T-helper 1 cell treated with Interleukin-12 subunit alpha and Interleukin-12 subunit beta and Interleukin-4 antibody, amounts not matched to agents 30 ng/mL and 1 ng/mL, for 36 hours (primary cell): Measurements from ENCODE around the gene IWS1. TPM values are rescaled to one million over a fixed set of nuclear protein-coding genes. Genes with fewer than 3 reads are reported as not detected.

Experiments
- total RNA-seq: library from RNA; stranded (reverse); gene quantifications from 2 replicates; pipeline ENCODE4 v1.2.3, GENCODE V29; 2022

IWS1 gene
- total RNA-seq, 1 donor from 2014 or later, result 42.9 TPM

Other genes starting within 250 kb of the IWS1 start
- gene ERCC3, start 232.3 kb downstream of the IWS1 start, total RNA-seq, result 58.1 and 58.8 TPM in 2 replicates
- 61.8 and 63.0 TPM in 2 replicates for gene MAP3K2, start 138.5 kb downstream of the IWS1 start, total RNA-seq
- not detected in 2 replicates for gene PROC, start 108.1 kb downstream of the IWS1 start, total RNA-seq
- 0.46 and 0.54 TPM in 2 replicates for gene MYO7B, start 9.2 kb upstream of the IWS1 start, total RNA-seq
- gene GPR17, start 119.7 kb upstream of the IWS1 start, total RNA-seq, result not detected in 2 replicates
- gene LIMS2, start 149.0 kb upstream of the IWS1 start, total RNA-seq, result 12.4 and 13.9 TPM in 2 replicates
- 5.7 and 5.8 TPM in 2 replicates for gene SFT2D3, start 175.0 kb upstream of the IWS1 start, total RNA-seq